SKM-1 treated with dmso at 0.1 percent for 144 hours (cell line): ENCODE measurements around the gene SMG9.
A peak's percentile ranks its signal among the peaks of the same experiment; 100 is the strongest.
"Not testable (repeated sequence)": the region's sequence is repeated elsewhere in the genome, so short reads cannot be mapped to it uniquely, and the experiment has no call there.

Experiments
- DNase-seq: peaks from one replicate; lab custom pipeline; 2025; ENCODE audit not compliant: unreplicated experiment; lab: John Stamatoyannopoulos, UW

Gene SMG9

DNA sequence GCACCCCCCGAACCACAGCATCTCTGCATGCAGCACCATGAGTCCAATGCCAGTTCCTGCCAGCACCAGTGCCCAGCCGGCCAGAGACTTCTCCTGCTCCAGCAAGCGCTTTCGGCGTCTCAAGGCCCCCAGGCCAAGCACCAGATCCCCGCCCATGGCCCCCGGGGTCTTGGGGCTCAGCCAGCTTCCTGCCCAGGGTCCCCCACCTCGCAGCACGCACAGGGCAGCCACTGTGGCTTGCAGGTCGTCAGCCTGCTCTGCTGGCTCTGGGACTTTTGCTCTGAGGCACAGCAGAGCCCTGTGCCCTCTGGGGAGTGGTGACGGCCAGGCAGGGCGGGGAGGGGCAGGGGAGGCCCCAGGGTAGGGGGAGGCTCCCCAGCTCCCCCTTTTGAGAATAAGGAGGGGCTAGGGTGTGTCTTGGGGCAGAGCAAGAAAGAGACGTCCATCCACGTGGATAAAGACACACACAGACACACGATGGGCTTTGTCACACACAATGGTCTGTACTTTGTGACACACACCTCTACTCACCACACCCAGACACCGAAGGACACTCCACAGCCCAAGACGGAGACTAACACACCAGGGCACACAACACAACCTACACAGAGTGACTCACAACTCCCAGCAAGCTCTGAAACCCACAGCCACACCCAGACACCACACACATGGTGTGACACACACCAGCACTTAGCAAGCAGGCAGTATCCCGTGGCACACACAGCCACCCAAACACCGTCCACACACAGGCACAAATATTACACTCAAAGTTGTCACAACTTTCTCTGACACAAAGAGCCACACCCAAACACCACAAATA lies 26.2 kb upstream of the SMG9 start, which contains the start of gene KCNN4:
Gene KCNN4 (minus strand): TSS at position 268 of the 820 bp plus-strand sequence. CDS start 112 bp downstream, at position 156.
- DNase-seq = no peak

DNA sequence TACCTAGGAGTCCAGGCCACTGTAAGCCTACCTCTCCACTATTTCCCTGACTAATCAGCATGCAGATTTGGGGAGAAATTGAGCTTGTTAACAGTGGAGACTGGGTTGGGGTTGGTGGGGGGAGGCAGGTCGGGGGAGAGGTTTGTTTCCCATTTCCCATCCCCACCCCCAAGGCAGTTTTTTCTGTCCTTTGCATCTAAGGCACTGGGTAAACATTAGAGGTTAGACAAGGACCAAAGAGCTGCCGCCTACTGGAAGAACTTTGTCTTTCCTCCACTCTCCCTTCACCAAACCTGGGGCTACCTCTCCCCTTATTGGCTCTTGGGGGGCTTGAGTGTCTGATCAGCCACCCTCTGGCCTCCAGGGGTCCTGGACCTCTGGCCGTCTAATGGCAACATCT lies 25.1 kb upstream of the SMG9 start:
- no peak for DNase-seq

GRCh38 chr19:43779147-43779819 lies 24.5 kb upstream of the SMG9 start:
- DNase-seq = no peak

DNA sequence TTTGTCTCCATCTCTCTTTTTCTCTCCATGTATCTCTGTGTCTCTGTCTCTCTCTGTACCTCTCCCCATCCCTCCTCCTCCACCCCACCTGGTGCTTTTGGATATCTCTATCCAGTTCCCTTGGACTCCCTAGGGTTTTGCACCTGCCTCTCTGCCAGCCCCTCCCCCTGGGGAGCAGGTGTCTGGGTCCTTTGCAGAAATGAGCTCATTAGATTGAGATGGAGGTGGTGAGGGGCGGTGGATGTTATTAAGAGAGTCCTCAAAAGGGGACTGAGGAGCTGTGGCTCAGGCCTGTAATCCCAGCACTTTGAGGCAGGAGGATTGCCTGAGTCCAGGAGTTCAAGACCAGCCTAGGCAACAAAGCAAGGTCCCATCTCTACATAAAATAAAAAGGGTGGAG lies 23.9 kb upstream of the SMG9 start:
- no peak for DNase-seq

- peak; percentile 68 for DNase-seq
Observed at GRCh38 chr19:43777163-43777695, 22.5 kb upstream of the SMG9 start.

- no peak for DNase-seq
Observed at GRCh38 chr19:43776286-43776685, 21.5 kb upstream of the SMG9 start.

DNA sequence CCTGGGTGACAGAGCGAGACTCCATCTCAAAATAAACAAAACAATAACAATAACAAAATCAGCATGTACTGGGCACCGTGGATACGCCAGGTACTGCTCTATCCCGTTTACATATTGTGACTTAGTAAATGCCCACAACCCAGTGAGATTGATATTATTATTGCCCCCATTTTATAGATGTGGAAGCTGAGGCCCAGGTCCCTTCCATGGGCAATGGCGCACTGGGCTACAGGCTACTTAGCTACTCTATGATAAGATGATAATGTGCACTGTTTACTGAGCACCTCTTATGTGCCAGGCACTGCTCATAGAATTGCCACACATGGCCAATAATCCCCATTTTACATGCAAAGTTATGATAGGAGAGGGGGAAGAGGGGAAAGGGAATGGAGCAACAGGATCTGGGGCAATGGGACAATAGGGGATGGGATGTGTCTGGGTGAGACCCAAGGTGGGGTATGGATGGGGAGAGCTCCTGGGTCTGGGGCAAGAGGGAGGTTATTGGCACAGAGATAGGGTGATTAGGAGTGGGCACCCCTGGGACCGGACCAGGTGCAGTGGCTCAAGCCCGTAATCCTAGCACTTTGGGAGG lies 20.6 kb upstream of the SMG9 start:
- DNase-seq = no peak

- DNase-seq = not testable (repeated sequence)
Observed at GRCh38 chr19:43774940-43775258, 20.1 kb upstream of the SMG9 start.

- DNase-seq = no peak
Observed at GRCh38 chr19:43774103-43774939, 19.6 kb upstream of the SMG9 start.

DNA sequence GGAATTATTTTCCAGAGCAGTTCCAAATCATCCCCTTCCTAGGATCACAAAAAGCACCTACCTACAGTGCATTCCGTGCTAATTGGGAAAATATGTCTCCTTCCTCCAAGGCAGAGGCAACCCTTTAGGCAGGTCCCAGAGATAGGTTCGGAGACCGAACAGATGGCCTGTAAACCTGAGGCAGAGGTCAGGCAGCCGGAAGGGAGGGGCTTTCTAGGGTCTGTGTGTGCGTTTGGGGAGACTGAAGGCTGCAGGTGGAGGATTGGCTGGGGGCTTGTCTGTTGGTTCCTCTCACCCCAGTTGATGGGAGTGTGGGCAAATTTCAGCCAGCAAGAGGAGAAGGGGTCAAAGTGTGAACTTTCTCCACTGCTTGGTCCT lies 19.0 kb upstream of the SMG9 start:
- DNase-seq = no peak

DNA sequence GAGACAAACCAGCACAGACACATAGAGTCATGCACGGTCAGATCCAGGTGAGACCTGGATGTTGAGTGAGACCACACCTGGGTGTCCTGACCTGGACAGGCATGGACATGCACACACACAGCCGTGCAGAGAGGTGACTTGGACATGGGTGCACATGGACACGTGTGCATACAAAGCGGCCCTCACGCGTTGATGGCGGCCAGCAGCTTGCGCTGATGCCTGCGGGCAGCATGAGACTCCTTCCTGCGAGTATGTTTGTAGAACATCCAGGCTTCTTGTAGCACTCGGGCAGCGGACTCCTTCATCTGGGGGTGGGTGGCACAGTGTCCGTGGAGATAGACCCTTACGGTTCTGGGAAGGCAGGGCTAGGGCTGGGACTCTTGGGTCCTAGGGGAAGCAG lies 14.5 kb upstream of the SMG9 start:
- DNase-seq = no peak

GRCh38 chr19:43768273-43769050 lies 13.7 kb upstream of the SMG9 start:
- DNase-seq = peak; percentile 52

DNA sequence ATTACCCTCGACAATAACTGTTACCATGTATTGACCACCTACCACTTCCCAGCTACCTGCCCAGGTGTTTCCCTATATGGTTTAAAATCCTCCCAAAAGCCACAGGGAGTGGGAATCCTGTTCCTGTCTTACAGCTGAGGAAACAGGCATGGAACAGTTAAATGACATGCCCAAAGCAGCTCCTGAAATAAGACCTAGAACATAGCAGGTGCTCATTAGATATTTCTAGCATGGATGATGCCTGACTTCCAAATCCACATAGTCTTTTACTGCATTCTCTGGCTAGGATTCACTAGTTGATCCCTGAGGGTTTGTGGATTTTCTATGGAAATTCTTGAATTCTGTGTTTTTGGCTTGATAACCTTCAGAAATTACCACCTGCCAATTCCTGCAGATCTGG lies 13.1 kb upstream of the SMG9 start:
- no peak for DNase-seq

GRCh38 chr19:43767316-43767715 lies 12.6 kb upstream of the SMG9 start:
- DNase-seq = no peak

GRCh38 chr19:43766755-43767043 lies 11.9 kb upstream of the SMG9 start:
- no peak for DNase-seq

- DNase-seq = peak; percentile 50
Observed at GRCh38 chr19:43765109-43765876, 10.5 kb upstream of the SMG9 start.

- DNase-seq = not testable (repeated sequence)
Observed at GRCh38 chr19:43764684-43765083, 9.9 kb upstream of the SMG9 start.

- no peak for DNase-seq
Observed at GRCh38 chr19:43763473-43763939, 8.7 kb upstream of the SMG9 start.

DNA sequence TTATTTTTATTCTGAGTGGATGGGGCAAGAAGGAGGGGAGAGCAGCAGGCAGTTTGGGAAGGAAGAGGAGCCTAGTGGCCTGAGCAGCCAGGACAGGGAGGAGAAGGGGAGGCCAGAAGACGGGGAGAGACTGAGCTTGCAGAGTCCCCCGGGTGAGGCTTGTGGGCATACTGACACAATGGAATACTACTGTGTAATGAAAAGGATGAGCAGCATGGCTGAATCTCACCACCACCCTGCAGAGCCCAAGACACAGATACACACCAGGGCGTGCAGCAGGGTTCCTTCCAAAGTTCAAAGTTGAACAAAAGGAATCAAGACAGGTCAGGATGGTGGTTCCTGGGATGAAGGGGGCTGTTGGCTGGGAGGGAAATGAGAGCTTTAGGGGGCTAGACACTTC lies 8.1 kb upstream of the SMG9 start:
- DNase-seq = no peak

- DNase-seq = no peak
Observed at GRCh38 chr19:43760941-43761340, 6.2 kb upstream of the SMG9 start.
